HG02870 (cell line): Measurements from ENCODE around the gene CTU2.
A peak's percentile ranks its signal among the peaks of the same experiment; 100 is the strongest.

Experiments
- ATAC-seq: cut with Tn5 transposase; IDR thresholded peaks from one replicate; pipeline ENCODE4 v1.9.1; 2021; ENCODE audit warnings: mild to moderate bottlenecking, moderate library complexity; ENCODE audit not compliant: unreplicated experiment

The CTU2 gene

GRCh38 chr16:88696441-88696840, 9.9 kb upstream of the CTU2 start:
- ATAC-seq, result no peak

- ATAC-seq, result no peak
Observed at GRCh38 chr16:88697116-88697830, 9.0 kb upstream of the CTU2 start.

- no peak for ATAC-seq
Observed at GRCh38 chr16:88697831-88698615, 8.3 kb upstream of the CTU2 start.

- ATAC-seq, result no peak
Observed at GRCh38 chr16:88698646-88699045, 7.7 kb upstream of the CTU2 start.

GRCh38 chr16:88699180-88699579, 7.1 kb upstream of the CTU2 start:
- no peak for ATAC-seq

- no peak for ATAC-seq
Observed at GRCh38 chr16:88700322-88700635, 6.0 kb upstream of the CTU2 start.

GRCh38 chr16:88700636-88701482, 5.4 kb upstream of the CTU2 start:
- peak; percentile 69 for ATAC-seq

GRCh38 chr16:88701581-88702370, 4.5 kb upstream of the CTU2 start:
- no peak for ATAC-seq

GRCh38 chr16:88702371-88703210, 3.7 kb upstream of the CTU2 start:
- no peak for ATAC-seq

GRCh38 chr16:88703486-88704309, 2.6 kb upstream of the CTU2 start:
- ATAC-seq, result no peak

- no peak for ATAC-seq
Observed at GRCh38 chr16:88705076-88705684, 1.1 kb upstream of the CTU2 start.

GRCh38 chr16:88705801-88706228, 488 bp upstream of the CTU2 start:
- ATAC-seq, result no peak

GRCh38 chr16:88706965-88707826, 893 bp downstream of the CTU2 start:
- ATAC-seq, result no peak

GRCh38 chr16:88710556-88710955, 4.3 kb downstream of the CTU2 start:
- ATAC-seq, result no peak

GRCh38 chr16:88711750-88712340, 5.5 kb downstream of the CTU2 start:
- ATAC-seq, result no peak

- ATAC-seq, result no peak
Observed at GRCh38 chr16:88712362-88712979, 6.2 kb downstream of the CTU2 start.

GRCh38 chr16:88713054-88713453, 6.8 kb downstream of the CTU2 start:
- ATAC-seq, result no peak
